Measurements from ENCODE around the gene ZSWIM3.

The ZSWIM3 gene

GRCh38 chr20:45911486-45912343 lies 54.3 kb downstream of the ZSWIM3 start, which contains the start of gene PLTP:
PLTP (minus strand) TSS chr20:45912155; CDS start chr20:45911452, 703 bp downstream.
- TF ChIP-seq CTCF (IDR thresholded peaks at IDR 0.05; ENCODE audit: insufficient read depth, low read depth, low read length, missing control alignments), result no peak
- H3K4me3 ChIP-seq (ENCODE audit: low read depth, low read length), result peak within 1 kb of the TSS; percentile 45
- DNase-seq (ENCODE audit: low read depth), result peak; percentile 41

GRCh38 chr20:45912344-45912682 lies 54.9 kb downstream of the ZSWIM3 start:
- no peak for TF ChIP-seq CTCF (IDR thresholded peaks at IDR 0.05; ENCODE audit: insufficient read depth, low read depth, low read length, missing control alignments)

GRCh38 chr20:45913116-45913515 lies 55.7 kb downstream of the ZSWIM3 start:
- DNase-seq (ENCODE audit: low read depth), result peak; percentile 33
- no peak overlapping the region for H3K4me3 ChIP-seq (ENCODE audit: low read depth, low read length)
- no peak for TF ChIP-seq CTCF (IDR thresholded peaks at IDR 0.05; ENCODE audit: insufficient read depth, low read depth, low read length, missing control alignments)

More at GRCh38 chr20:45912344-45912682, 54.9 kb downstream of the ZSWIM3 start:
- DNase-seq (ENCODE audit: low read depth), result no peak
- H3K4me3 ChIP-seq (ENCODE audit: low read depth, low read length), result peak overlapping the region; percentile 45

- no peak for TF ChIP-seq CTCF (IDR thresholded peaks at IDR 0.05; ENCODE audit: insufficient read depth, low read depth, low read length, missing control alignments)
- no peak for DNase-seq (ENCODE audit: low read depth)
- no peak overlapping the region for H3K4me3 ChIP-seq (ENCODE audit: low read depth, low read length)
Observed at GRCh38 chr20:45917790-45918141, 60.4 kb downstream of the ZSWIM3 start.

- TF ChIP-seq CTCF (IDR thresholded peaks at IDR 0.05; ENCODE audit: insufficient read depth, low read depth, low read length, missing control alignments), result no peak
- H3K4me3 ChIP-seq (ENCODE audit: low read depth, low read length), result no peak overlapping the region
- DNase-seq (ENCODE audit: low read depth), result no peak
Observed at GRCh38 chr20:45918182-45918737, 60.8 kb downstream of the ZSWIM3 start.

- TF ChIP-seq CTCF (IDR thresholded peaks at IDR 0.05; ENCODE audit: insufficient read depth, low read depth, low read length, missing control alignments), result no peak
- DNase-seq (ENCODE audit: low read depth), result no peak
- no peak overlapping the region for H3K4me3 ChIP-seq (ENCODE audit: low read depth, low read length)
Observed at GRCh38 chr20:45918779-45919537, 61.5 kb downstream of the ZSWIM3 start.

Measured in GM12865 (cell line).